Measurements from ENCODE around the gene RAB3C.

Gene RAB3C

GRCh38 chr5:58666598-58667581 lies 84.0 kb downstream of the RAB3C start:
- no peak for TF ChIP-seq CTCF (conservative IDR thresholded peaks at IDR 0.05; ENCODE audit: low read depth, low read length)
- no peak overlapping the region for H3K4me3 ChIP-seq (ENCODE audit: low read depth, low read length)
- no peak for DNase-seq (ENCODE audit: low read depth)

GRCh38 chr5:58670582-58670981 lies 87.7 kb downstream of the RAB3C start:
- no peak for DNase-seq (ENCODE audit: low read depth)
- no peak overlapping the region for H3K4me3 ChIP-seq (ENCODE audit: low read depth, low read length)
- no peak for TF ChIP-seq CTCF (conservative IDR thresholded peaks at IDR 0.05; ENCODE audit: low read depth, low read length)

- no peak for TF ChIP-seq CTCF (conservative IDR thresholded peaks at IDR 0.05; ENCODE audit: low read depth, low read length)
- no peak for DNase-seq (ENCODE audit: low read depth)
Observed at GRCh38 chr5:58671155-58671554, 88.3 kb downstream of the RAB3C start.

GRCh38 chr5:58672521-58672920 lies 89.6 kb downstream of the RAB3C start:
- no peak overlapping the region for H3K4me3 ChIP-seq (ENCODE audit: low read depth, low read length)
- no peak for DNase-seq (ENCODE audit: low read depth)
- no peak for TF ChIP-seq CTCF (conservative IDR thresholded peaks at IDR 0.05; ENCODE audit: low read depth, low read length)

More at GRCh38 chr5:58671155-58671554, 88.3 kb downstream of the RAB3C start:
- H3K4me3 ChIP-seq (ENCODE audit: low read depth, low read length) = no peak overlapping the region

GRCh38 chr5:58674070-58674469 lies 91.2 kb downstream of the RAB3C start:
- no peak for DNase-seq (ENCODE audit: low read depth)
- H3K4me3 ChIP-seq (ENCODE audit: low read depth, low read length) = no peak overlapping the region
- TF ChIP-seq CTCF (conservative IDR thresholded peaks at IDR 0.05; ENCODE audit: low read depth, low read length) = no peak

GRCh38 chr5:58674711-58675110 lies 91.8 kb downstream of the RAB3C start:
- DNase-seq (ENCODE audit: low read depth) = no peak
- no peak for TF ChIP-seq CTCF (conservative IDR thresholded peaks at IDR 0.05; ENCODE audit: low read depth, low read length)
- H3K4me3 ChIP-seq (ENCODE audit: low read depth, low read length) = no peak overlapping the region

- TF ChIP-seq CTCF (conservative IDR thresholded peaks at IDR 0.05; ENCODE audit: low read depth, low read length) = no peak
- H3K4me3 ChIP-seq (ENCODE audit: low read depth, low read length) = no peak overlapping the region
- no peak for DNase-seq (ENCODE audit: low read depth)
Observed at GRCh38 chr5:58675341-58675740, 92.5 kb downstream of the RAB3C start.

Measured in choroid plexus epithelial cell (primary cell).